Thyroid gland (tissue), 4 donors: Measurements from ENCODE around the gene RIC3. TPM values are rescaled to one million over a fixed set of nuclear protein-coding genes. Genes with fewer than 3 reads are reported as not detected.

Experiments
- DNase-seq, 2 donors: peaks; one replicate each; pipeline ENCODE4 v3.0.0-alpha.2; 2019
- H3K27ac ChIP-seq, 3 donors: fragments of 200-600 bp; sonication (generic); 1 replicate in 2 of 3; 2 replicates in 1 of 3; pipeline ENCODE4 v1.5.1; 2016 to 2019; ENCODE audit warnings: mild to moderate bottlenecking in 1 of 3, moderate library complexity in 1 of 3
- H3K27me3 ChIP-seq: fragments of 200-600 bp; sonication (generic); one replicate; pipeline ENCODE4 v1.5.1; 2019
- H3K36me3 ChIP-seq, 2 donors: fragments of 200-600 bp; sonication (generic); one replicate each; pipeline ENCODE4 v1.5.1; 2016 to 2019
- H3K4me1 ChIP-seq, 2 donors: fragments of 200-600 bp; sonication (generic); one replicate each; pipeline ENCODE4 v1.5.1; 2017 to 2019
- H3K4me3 ChIP-seq, 3 donors: fragments of 200-600 bp; sonication (generic); replicated peaks in 1 of 3; 1 replicate in 2 of 3; 2 replicates in 1 of 3; pipeline ENCODE4 v1.5.1; 2016; ENCODE audit warnings: mild to moderate bottlenecking in 1 of 3
- H3K9me3 ChIP-seq: fragments of 200-600 bp; sonication (generic); one replicate; pipeline ENCODE4 v1.5.1; 2017
- CTCF ChIP-seq, 6 experiments: fragments of 200-600 bp in 3 of 6; fragments of 450-650 bp in 3 of 6; sonication (generic) in 3 of 6; IDR thresholded peaks; one replicate each; pipeline ENCODE4 v1.5.1; 2016 to 2019; ENCODE audit warnings: antibody characterized with exemption in 6 of 6, mild to moderate bottlenecking in 2 of 6, inconsistent platforms in 1 of 6, moderate library complexity in 1 of 6
- POLR2A ChIP-seq, 2 donors: fragments of 450-650 bp; IDR thresholded peaks; one replicate each; pipeline ENCODE4 v1.6.1; 2017; ENCODE audit warnings: antibody characterized with exemption in 2 of 2, mild to moderate bottlenecking in 2 of 2, moderate library complexity in 1 of 2
- whole genome bisulfite sequencing, 2 donors: methylation state at CpG; one replicate each; pipeline ENCODE4 v1.1.5; 2017; 5-methylcytosine and 5-hydroxymethylcytosine counted together
- intact Hi-C: fragments of 100-400 bp; cut with DNase I; formaldehyde crosslinking; loops from one replicate; pipeline ENCODE4 v1.15.1; 2023
- total RNA-seq, 4 donors: library from RNA; depleted of rRNA; stranded (reverse); fragments of >200 nt; gene quantifications; one replicate each; pipeline ENCODE4 v1.2.3, GENCODE V29; 2016

The RIC3 gene
- total RNA-seq, 4 donors from 2014 or later, result 38.2 to 96.9 (median 46.9) TPM

GRCh38 chr11:8105133-8105532 is 63.7 kb downstream of the RIC3 start:
- H3K4me3 ChIP-seq, result no peak overlapping the region
- H3K36me3 ChIP-seq, result peaks cover 16 to 18% of the 10 kb centered on the region in 2 donors
- no peak for DNase-seq
- no peak overlapping the region for H3K27ac ChIP-seq
- no peak for TF ChIP-seq CTCF (IDR thresholded peaks at IDR 0.05)
- TF ChIP-seq POLR2A (IDR thresholded peaks at IDR 0.05), result no peak
- intact Hi-C loops, result no loop called here
- no peaks in the 10 kb centered on the region for H3K27me3 ChIP-seq
- peaks cover 0 to 14% of the 10 kb centered on the region in 2 donors for H3K4me1 ChIP-seq
- 85 to 99% methylated on average over 4 of the region's 4 CpGs for WGBS, 2 donors
- no peaks in the 10 kb centered on the region for H3K9me3 ChIP-seq

DNA sequence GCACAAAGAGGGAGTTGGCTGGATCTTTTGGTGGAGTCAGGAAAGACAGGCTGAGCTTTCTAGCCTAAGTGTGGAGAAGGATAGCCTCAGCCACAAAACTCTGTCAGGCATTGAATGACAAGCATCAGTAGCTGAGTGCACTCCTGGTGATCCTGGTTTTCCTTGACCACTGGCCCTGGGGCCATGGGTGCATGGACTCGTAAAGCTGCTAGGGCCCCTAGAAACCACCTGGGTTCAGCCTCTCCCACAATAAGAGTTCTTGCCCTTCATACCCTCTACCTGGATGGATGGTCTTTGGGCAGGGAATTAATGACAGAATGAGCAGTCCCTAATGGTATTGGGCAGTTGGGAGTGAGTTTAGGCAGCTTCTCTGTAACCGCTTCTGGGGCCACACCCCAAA is 64.9 kb downstream of the RIC3 start:
- 92 to 98% methylated on average over 2 of the region's 2 CpGs for WGBS, 2 donors
- no peak for DNase-seq
- peaks cover 0 to 14% of the 10 kb centered on the region in 2 donors for H3K4me1 ChIP-seq
- H3K4me3 ChIP-seq, result no peak overlapping the region
- intact Hi-C loops, result no loop called here
- H3K36me3 ChIP-seq, result peaks cover 16 to 18% of the 10 kb centered on the region in 2 donors
- H3K9me3 ChIP-seq, result no peaks in the 10 kb centered on the region
- H3K27me3 ChIP-seq, result no peaks in the 10 kb centered on the region
- no peak overlapping the region for H3K27ac ChIP-seq
- TF ChIP-seq POLR2A (IDR thresholded peaks at IDR 0.05), result no peak

GRCh38 chr11:8102965-8103364 is 65.9 kb downstream of the RIC3 start:
- Histone ChIP-seq H3K27me3 (no peaks in the 10 kb centered on the region), H3K27ac (no peak overlapping the region), H3K9me3 (no peaks in the 10 kb centered on the region), H3K4me3 (no peak overlapping the region), H3K4me1 (peaks cover 0 to 9% of the 10 kb centered on the region in 2 donors), H3K36me3 (peaks cover 18 to 21% of the 10 kb centered on the region in 2 donors)
- no peak for DNase-seq
- 85 to 92% methylated on average over 5 to 7 of the region's 7 CpGs for WGBS, 2 donors
- TF ChIP-seq CTCF (IDR thresholded peaks at IDR 0.05) (no peak), POLR2A (IDR thresholded peaks at IDR 0.05) (no peak)
- intact Hi-C loops, result no loop called here

DNA sequence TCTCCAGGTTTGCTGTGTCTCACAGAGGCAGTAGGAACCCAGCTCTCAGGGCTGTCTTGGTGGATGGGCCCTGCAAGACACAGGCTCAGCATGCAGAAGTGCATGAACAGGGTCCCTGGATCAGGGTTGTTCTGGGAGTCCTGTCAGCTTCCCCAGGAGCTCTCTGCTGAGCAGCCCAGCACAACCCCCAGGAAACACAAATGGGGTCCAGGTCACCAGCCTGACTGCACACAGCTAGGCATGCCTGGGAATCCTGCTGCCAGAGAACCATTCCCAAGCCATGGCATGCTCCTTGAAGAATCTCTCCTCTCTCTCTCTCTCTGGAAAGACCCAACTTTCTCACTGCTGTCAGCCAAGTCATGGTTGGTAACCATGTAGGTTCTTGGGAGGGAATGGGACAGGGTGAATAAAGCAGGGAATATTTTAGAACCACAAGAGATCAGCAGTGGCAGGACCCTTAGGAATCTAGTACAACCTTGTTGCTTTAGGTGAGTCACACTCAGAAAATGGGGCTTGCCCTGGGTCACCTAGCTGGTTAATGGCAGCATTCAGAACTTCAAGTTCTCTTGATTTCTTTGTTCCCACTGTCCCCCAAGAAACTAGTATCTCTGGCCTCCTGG is 66.4 kb downstream of the RIC3 start:
- intact Hi-C loops, result no loop called here
- no peak overlapping the region for H3K4me3 ChIP-seq
- H3K9me3 ChIP-seq, result no peaks in the 10 kb centered on the region
- H3K27me3 ChIP-seq, result no peaks in the 10 kb centered on the region
- TF ChIP-seq POLR2A (IDR thresholded peaks at IDR 0.05) (no peak), CTCF (IDR thresholded peaks at IDR 0.05) (no peak)
- H3K4me1 ChIP-seq, result peaks cover 0 to 3% of the 10 kb centered on the region in 2 donors
- no peak for DNase-seq
- no peak overlapping the region for H3K27ac ChIP-seq
- peaks cover 18 to 21% of the 10 kb centered on the region in 2 donors for H3K36me3 ChIP-seq

GRCh38 chr11:8101421-8101820 is 67.4 kb downstream of the RIC3 start:
- 93 to 96% methylated on average over 11 of the region's 11 CpGs for WGBS, 2 donors
- H3K4me3 ChIP-seq, result no peak overlapping the region
- peaks cover 15 to 21% of the 10 kb centered on the region in 2 donors for H3K36me3 ChIP-seq
- TF ChIP-seq POLR2A (IDR thresholded peaks at IDR 0.05), result no peak
- no peak for TF ChIP-seq CTCF (IDR thresholded peaks at IDR 0.05)
- H3K27ac ChIP-seq, result no peak overlapping the region
- no peak for DNase-seq
- intact Hi-C loops, result no loop called here
- no peaks in the 10 kb centered on the region for H3K4me1 ChIP-seq
- no peaks in the 10 kb centered on the region for H3K27me3 ChIP-seq
- H3K9me3 ChIP-seq, result no peaks in the 10 kb centered on the region
